ENCODE measurements around the gene CSTPP1.

DNA sequence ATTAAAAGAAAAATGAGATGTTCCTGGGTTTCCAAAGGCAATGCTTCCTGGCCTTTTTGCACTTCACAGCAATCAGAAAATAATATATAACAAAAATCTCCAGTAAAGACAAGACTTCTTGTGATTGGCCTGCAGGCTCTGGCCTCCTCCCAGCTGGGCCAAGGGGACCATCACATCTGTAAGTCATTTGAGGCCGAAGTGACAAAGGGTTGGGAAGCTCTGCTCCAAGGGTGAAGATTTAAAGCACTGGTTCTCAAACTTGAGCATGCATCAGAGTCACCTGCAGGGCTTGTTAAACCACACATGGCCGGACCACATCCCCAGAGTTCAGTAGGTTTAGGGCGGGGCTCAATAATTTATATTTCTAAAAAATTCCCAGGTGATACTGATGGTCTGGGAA is 208.0 kb downstream of the CSTPP1 start:
- TF ChIP-seq POLR2A (IDR thresholded peaks at IDR 0.05) (no peak), POLR2AphosphoS5 (IDR thresholded peaks at IDR 0.05) (no peak)
- TF ChIP-seq, protein P1, sequence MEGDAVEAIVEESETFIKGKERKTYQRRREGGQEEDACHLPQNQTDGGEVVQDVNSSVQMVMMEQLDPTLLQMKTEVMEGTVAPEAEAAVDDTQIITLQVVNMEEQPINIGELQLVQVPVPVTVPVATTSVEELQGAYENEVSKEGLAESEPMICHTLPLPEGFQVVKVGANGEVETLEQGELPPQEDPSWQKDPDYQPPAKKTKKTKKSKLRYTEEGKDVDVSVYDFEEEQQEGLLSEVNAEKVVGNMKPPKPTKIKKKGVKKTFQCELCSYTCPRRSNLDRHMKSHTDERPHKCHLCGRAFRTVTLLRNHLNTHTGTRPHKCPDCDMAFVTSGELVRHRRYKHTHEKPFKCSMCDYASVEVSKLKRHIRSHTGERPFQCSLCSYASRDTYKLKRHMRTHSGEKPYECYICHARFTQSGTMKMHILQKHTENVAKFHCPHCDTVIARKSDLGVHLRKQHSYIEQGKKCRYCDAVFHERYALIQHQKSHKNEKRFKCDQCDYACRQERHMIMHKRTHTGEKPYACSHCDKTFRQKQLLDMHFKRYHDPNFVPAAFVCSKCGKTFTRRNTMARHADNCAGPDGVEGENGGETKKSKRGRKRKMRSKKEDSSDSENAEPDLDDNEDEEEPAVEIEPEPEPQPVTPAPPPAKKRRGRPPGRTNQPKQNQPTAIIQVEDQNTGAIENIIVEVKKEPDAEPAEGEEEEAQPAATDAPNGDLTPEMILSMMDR (IDR thresholded peaks at IDR 0.05): no peak
